Keratinocyte (primary cell): ENCODE measurements around the gene TSPEAR.

Source experiments
- CTCF ChIP-seq, 3 experiments: IDR thresholded peaks in 1 of 3; conservative IDR thresholded peaks in 1 of 3; optimal IDR thresholded peaks in 1 of 3; 2 replicates in 2 of 3; 3 replicates in 1 of 3; pipeline versions ENCODE3 to v1.5.1; 2011; ENCODE audit warnings: low read length in 3 of 3, mild to moderate bottlenecking in 3 of 3, moderate library complexity in 2 of 3, control low read depth in 1 of 3, inconsistent platforms in 1 of 3; ENCODE audit not compliant: insufficient read depth in 2 of 3; ENCODE audit errors: extremely low read depth in 1 of 3
- EZH2 ChIP-seq: IDR thresholded peaks from one replicate; pipeline ENCODE4 v1.6.1; 2012; ENCODE audit warnings: inconsistent platforms, mild to moderate bottlenecking, low read length, moderate library complexity

GRCh38 chr21:44656868-44657267 is 54.5 kb downstream of the TSPEAR start:
- TF ChIP-seq CTCF (optimal IDR thresholded peaks at IDR 0.05 in 1 of 3, IDR thresholded peaks at IDR 0.05 in 1 of 3, conservative IDR thresholded peaks at IDR 0.05 in 1 of 3; ENCODE audit: extremely low read depth in 1 of 3, insufficient read depth in 2 of 3, low read length in 3 of 3) (no peak), EZH2 (no peak)
